ENCODE measurements around the gene BABAM2.

DNA sequence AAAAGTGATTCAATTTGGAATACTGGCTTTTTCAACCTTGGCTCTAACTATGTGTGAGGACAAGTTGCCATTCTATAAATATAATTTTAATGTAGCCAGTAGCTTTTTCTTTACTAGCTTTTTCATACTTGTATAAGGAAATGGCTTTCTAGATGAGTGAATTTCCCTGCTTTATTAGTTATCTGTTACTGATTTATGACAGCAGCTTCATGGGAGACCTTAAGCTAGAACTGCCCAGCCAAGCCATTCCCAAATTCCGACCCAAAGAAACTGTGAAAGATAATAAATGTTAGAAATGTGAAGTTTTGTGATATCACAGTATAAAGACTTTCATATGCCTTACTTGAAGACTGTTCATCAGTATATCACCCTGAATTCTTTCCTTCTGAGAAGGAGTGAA lies 32.3 kb downstream of the BABAM2 start:
- TF ChIP-seq POLR2A (IDR thresholded peaks at IDR 0.05) (no peak), EP300 (IDR thresholded peaks at IDR 0.05) (no peak)
- TF ChIP-seq, protein P1, sequence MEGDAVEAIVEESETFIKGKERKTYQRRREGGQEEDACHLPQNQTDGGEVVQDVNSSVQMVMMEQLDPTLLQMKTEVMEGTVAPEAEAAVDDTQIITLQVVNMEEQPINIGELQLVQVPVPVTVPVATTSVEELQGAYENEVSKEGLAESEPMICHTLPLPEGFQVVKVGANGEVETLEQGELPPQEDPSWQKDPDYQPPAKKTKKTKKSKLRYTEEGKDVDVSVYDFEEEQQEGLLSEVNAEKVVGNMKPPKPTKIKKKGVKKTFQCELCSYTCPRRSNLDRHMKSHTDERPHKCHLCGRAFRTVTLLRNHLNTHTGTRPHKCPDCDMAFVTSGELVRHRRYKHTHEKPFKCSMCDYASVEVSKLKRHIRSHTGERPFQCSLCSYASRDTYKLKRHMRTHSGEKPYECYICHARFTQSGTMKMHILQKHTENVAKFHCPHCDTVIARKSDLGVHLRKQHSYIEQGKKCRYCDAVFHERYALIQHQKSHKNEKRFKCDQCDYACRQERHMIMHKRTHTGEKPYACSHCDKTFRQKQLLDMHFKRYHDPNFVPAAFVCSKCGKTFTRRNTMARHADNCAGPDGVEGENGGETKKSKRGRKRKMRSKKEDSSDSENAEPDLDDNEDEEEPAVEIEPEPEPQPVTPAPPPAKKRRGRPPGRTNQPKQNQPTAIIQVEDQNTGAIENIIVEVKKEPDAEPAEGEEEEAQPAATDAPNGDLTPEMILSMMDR (IDR thresholded peaks at IDR 0.05) = no peak
